GM23338 (cell line): ENCODE data around the gene SND1. TPM values are rescaled to one million over a fixed set of nuclear protein-coding genes. Genes with fewer than 3 reads are reported as not detected.

Experiments used
- ATAC-seq: fragments of 200-7000 bp; cut with Tn5 transposase; 3 replicates; pipeline ENCODE4 v1.9.1; 2020
- DNase-seq: peaks from one replicate; pipeline ENCODE4 v3.0.0-alpha.2; 2015; ENCODE audit warnings: low spot score
- H2AFZ ChIP-seq: fragments of 200-600 bp; sonication (generic); 2 replicates; pipeline ENCODE4 v1.8.0; 2016; ENCODE audit warnings: antibody characterized with exemption, mild to moderate bottlenecking, moderate library complexity
- H3F3A ChIP-seq: fragments of 200-600 bp; sonication (generic); replicated peaks from 2 replicates; pipeline ENCODE4 v1.8.0; 2017; ENCODE audit warnings: antibody characterized with exemption, mixed run types, low read depth
- H3K27ac ChIP-seq: fragments of 200-600 bp; sonication (generic); 2 replicates; pipeline ENCODE4 v1.6.1; 2016; ENCODE audit warnings: low read depth
- H3K27me3 ChIP-seq: fragments of 200-600 bp; sonication (generic); 2 replicates; pipeline ENCODE4 v1.8.0; 2016; ENCODE audit warnings: mild to moderate bottlenecking, mixed run types, moderate library complexity; ENCODE audit not compliant: insufficient read depth
- H3K36me3 ChIP-seq: fragments of 200-600 bp; sonication (generic); 2 replicates; pipeline ENCODE4 v1.8.0; 2016; ENCODE audit warnings: mild to moderate bottlenecking; ENCODE audit not compliant: insufficient read depth
- H3K4me1 ChIP-seq: fragments of 200-600 bp; sonication (generic); 2 replicates; pipeline ENCODE4 v1.8.0; 2016; ENCODE audit warnings: mild to moderate bottlenecking, moderate library complexity; ENCODE audit not compliant: insufficient read depth
- H3K4me2 ChIP-seq: fragments of 200-600 bp; sonication (generic); 2 replicates; pipeline ENCODE4 v1.7.1; 2017; ENCODE audit warnings: mixed run types
- H3K4me3 ChIP-seq: fragments of 200-600 bp; sonication (generic); 2 replicates; pipeline ENCODE4 v1.6.1; 2016; ENCODE audit warnings: mixed run types
- H3K79me2 ChIP-seq: fragments of 200-600 bp; sonication (generic); replicated peaks from 2 replicates; pipeline ENCODE4 v1.8.0; 2017; ENCODE audit warnings: mild to moderate bottlenecking; ENCODE audit not compliant: insufficient read depth
- H3K9me2 ChIP-seq: fragments of 200-600 bp; sonication (generic); 2 replicates; pipeline ENCODE4 v1.8.0; 2017; ENCODE audit not compliant: insufficient read depth
- H4K20me1 ChIP-seq: fragments of 200-600 bp; sonication (generic); replicated peaks from 2 replicates; pipeline ENCODE4 v1.8.0; 2017; ENCODE audit warnings: mild to moderate bottlenecking; ENCODE audit not compliant: insufficient read depth
- H3K27ac Mint-ChIP-seq: 2 replicates; pipeline ENCODE4 v1.8.0; 2020; ENCODE audit warnings: inconsistent platforms, mild to moderate bottlenecking, moderate library complexity, mixed read lengths
- H3K27me3 Mint-ChIP-seq: 3 replicates; pipeline ENCODE4 v1.8.0; 2022; ENCODE audit warnings: low read depth, mild to moderate bottlenecking, moderate library complexity, mixed read lengths, inconsistent platforms; ENCODE audit not compliant: insufficient read depth, poor library complexity
- H3K36me3 Mint-ChIP-seq: 3 replicates; pipeline ENCODE4 v1.8.0; 2021; ENCODE audit warnings: low read depth, mild to moderate bottlenecking, inconsistent platforms, moderate library complexity, mixed read lengths
- H3K4me1 Mint-ChIP-seq: 3 replicates; pipeline ENCODE4 v1.8.0; 2020; ENCODE audit warnings: mild to moderate bottlenecking, inconsistent platforms, mixed read lengths
- H3K4me3 Mint-ChIP-seq: 3 replicates; pipeline ENCODE4 v1.8.0; 2021; ENCODE audit warnings: moderate library complexity, mild to moderate bottlenecking, inconsistent platforms, mixed read lengths
- H3K9me3 Mint-ChIP-seq: 3 replicates; pipeline ENCODE4 v1.8.0; 2020; ENCODE audit warnings: moderate library complexity, mild to moderate bottlenecking, inconsistent platforms, mixed read lengths
- CREB1 ChIP-seq: fragments of 250-450 bp; sonication (Bioruptor Pico); IDR thresholded peaks from 2 replicates; pipeline ENCODE4 v1.5.0; 2020; ENCODE audit warnings: low read depth, mild to moderate bottlenecking, moderate library complexity
- CTCF ChIP-seq, 2 experiments: fragments of 200-600 bp in 1 of 2; sonication (generic) in 1 of 2; conservative IDR thresholded peaks; 2 replicates each; pipeline versions ENCODE4 v1.5.1 to v1.6.1; 2016 to 2017; ENCODE audit warnings: antibody characterized with exemption in 2 of 2, low read depth in 2 of 2, mild to moderate bottlenecking in 2 of 2, moderate library complexity in 1 of 2
- ETS1 ChIP-seq: IDR thresholded peaks from 2 replicates; pipeline ENCODE4 v1.6.1; 2016; ENCODE audit warnings: antibody characterized with exemption
- EZH2 ChIP-seq: fragments of 200-600 bp; sonication (generic); IDR thresholded peaks from one replicate; pipeline ENCODE4 v1.8.0; 2017; ENCODE audit warnings: antibody characterized with exemption, mild to moderate bottlenecking, low read depth; ENCODE audit not compliant: unreplicated experiment
- EZH2phosphoT487 ChIP-seq: fragments of 200-600 bp; sonication (generic); IDR thresholded peaks from one replicate; pipeline ENCODE4 v1.8.1; 2018; ENCODE audit warnings: antibody characterized with exemption; ENCODE audit not compliant: unreplicated experiment
- JUNB ChIP-seq: IDR thresholded peaks from one replicate; pipeline ENCODE4 v1.6.1; 2016; ENCODE audit warnings: antibody characterized with exemption; ENCODE audit not compliant: unreplicated experiment
- NANOG ChIP-seq: IDR thresholded peaks from 2 replicates; pipeline ENCODE4 v1.6.1; 2016; ENCODE audit warnings: antibody characterized with exemption, borderline replicate concordance
- POLR2AphosphoS5 ChIP-seq: IDR thresholded peaks from 2 replicates; pipeline ENCODE4 v1.6.1; 2016; ENCODE audit warnings: antibody characterized with exemption, low read depth
- REST ChIP-seq: IDR thresholded peaks from one replicate; pipeline ENCODE4 v1.6.1; 2018; ENCODE audit warnings: antibody characterized with exemption; ENCODE audit not compliant: unreplicated experiment
- STAT1 ChIP-seq: IDR thresholded peaks from one replicate; pipeline ENCODE4 v1.6.1; 2016; ENCODE audit warnings: antibody characterized with exemption; ENCODE audit not compliant: unreplicated experiment
- ZNF114 ChIP-seq: fragments of 250-450 bp; sonication (Bioruptor Pico); IDR thresholded peaks from 2 replicates; pipeline ENCODE4 v1.5.0; 2020; ENCODE audit warnings: mild to moderate bottlenecking, moderate library complexity
- ZNF331 ChIP-seq: fragments of 250-450 bp; sonication (Bioruptor Pico); IDR thresholded peaks from 2 replicates; pipeline ENCODE4 v1.5.0; 2020; ENCODE audit warnings: low read depth, mild to moderate bottlenecking, moderate library complexity
- ZNF462 ChIP-seq: fragments of 250-450 bp; sonication (Bioruptor Pico); IDR thresholded peaks from 2 replicates; pipeline ENCODE4 v1.5.0; 2020; ENCODE audit warnings: mild to moderate bottlenecking, moderate library complexity
- polyA plus RNA-seq: library from polyadenylated mRNA; unstranded; fragments of >200 nt; fragmentation: Nextera tagmentation; extraction: Ambion mirVana; gene quantifications from 2 replicates; pipeline ENCODE4 v1.2.1, GENCODE V29; 2016
- total RNA-seq: library from RNA; depleted of rRNA; stranded (reverse); fragments of >200 nt; shearing (Covaris generic); gene quantifications from 2 replicates; pipeline ENCODE4 v1.2.3, GENCODE V29; 2014

SND1 gene
- total and polyA plus RNA-seq, 2 experiments from 2014 or later = 107 to 254 TPM

- no peak overlapping the region for H3K27ac ChIP-seq
- H3K27ac Mint-ChIP-seq = no peak overlapping the region
- no peaks in the 10 kb centered on the region for H3K79me2 ChIP-seq
- no peaks in the 10 kb centered on the region for H3F3A ChIP-seq
- no peak for TF ChIP-seq CTCF (conservative IDR thresholded peaks at IDR 0.05; ENCODE audit: low read depth in 2 of 2)
- TF ChIP-seq CREB1 (CRISPR knock-in tag) = no peak
- no peak for TF ChIP-seq POLR2AphosphoS5
- TF ChIP-seq STAT1 = no peak
- TF ChIP-seq NANOG = no peak
- no peak for TF ChIP-seq ETS1
- TF ChIP-seq ZNF331 (CRISPR knock-in tag) = no peak
- TF ChIP-seq REST = no peak
- TF ChIP-seq ZNF462 (CRISPR knock-in tag) = no peak
- no peak for TF ChIP-seq EZH2phosphoT487
- no peak for TF ChIP-seq ZNF114 (CRISPR knock-in tag)
- TF ChIP-seq EZH2 = no peak
- TF ChIP-seq JUNB = no peak
- no peak overlapping the region for H3K4me3 Mint-ChIP-seq
- no peaks in the 10 kb centered on the region for H4K20me1 ChIP-seq
- H3K27me3 Mint-ChIP-seq = peaks cover 17% of the 10 kb centered on the region
- H3K9me2 ChIP-seq = no peaks in the 10 kb centered on the region
- no peaks in the 10 kb centered on the region for H3K9me3 Mint-ChIP-seq
- peaks cover 37% of the 10 kb centered on the region for H3K36me3 Mint-ChIP-seq
- ATAC-seq = no peak
- H3K4me2 ChIP-seq = no peak overlapping the region
- no peaks in the 10 kb centered on the region; the same call in 1 of the 2 replicates for H3K36me3 ChIP-seq
- H2AFZ ChIP-seq = no peak overlapping the region
- H3K4me3 ChIP-seq = no peak overlapping the region
- DNase-seq = no peak
- H3K27me3 ChIP-seq = no peaks in the 10 kb centered on the region
- H3K4me1 Mint-ChIP-seq = peaks cover 4% of the 10 kb centered on the region; the same call in 1 of the 3 replicates
- no peaks in the 10 kb centered on the region for H3K4me1 ChIP-seq
Observed at GRCh38 chr7:128084896-128085608, 433.1 kb downstream of the SND1 start.
